H1 (cell line): Measurements from ENCODE around the gene MCUR1. TPM values are rescaled to one million over a fixed set of nuclear protein-coding genes. Genes with fewer than 3 reads are reported as not detected.
A peak's percentile ranks its signal among the peaks of the same experiment; 100 is the strongest.

Experiments used
- ASH2L ChIP-seq: fragments of 200-600, 300-600 bp; sonication (generic); IDR thresholded peaks from one replicate; pipeline ENCODE4 v1.7.1; 2017; ENCODE audit warnings: low read length
- ATF3 ChIP-seq: IDR thresholded peaks from 2 replicates; pipeline ENCODE4 v1.6.1; 2011; ENCODE audit warnings: low read depth, mild to moderate bottlenecking, low read length; ENCODE audit not compliant: insufficient read depth
- BACH1 ChIP-seq: IDR thresholded peaks from 2 replicates; pipeline ENCODE4 v1.6.1; 2012; ENCODE audit warnings: low read length, improper control_type of control experiment
- BCL11A ChIP-seq, 2 experiments: IDR thresholded peaks; one replicate each; pipeline ENCODE4 v1.6.1; 2011; ENCODE audit warnings: low read depth in 2 of 2, low read length in 2 of 2, mild to moderate bottlenecking in 2 of 2
- CBX5 ChIP-seq: fragments of 300-800, 300-1000 bp; sonication (generic); IDR thresholded peaks from 2 replicates; pipeline ENCODE4 v1.7.1; 2016; ENCODE audit warnings: antibody characterized with exemption, low read length, low read depth
- CEBPB ChIP-seq: IDR thresholded peaks from 2 replicates; pipeline ENCODE4 v1.6.1; 2012; ENCODE audit warnings: low read depth, low read length
- CHD7 ChIP-seq: fragments of 300-600 bp; sonication (generic); IDR thresholded peaks from 2 replicates; pipeline ENCODE4 v1.7.1; 2012; ENCODE audit warnings: low read length, moderate library complexity, mild to moderate bottlenecking, inconsistent platforms; ENCODE audit not compliant: insufficient replicate concordance
- CREB1 ChIP-seq: IDR thresholded peaks from 2 replicates; pipeline ENCODE4 v1.6.1; 2012; ENCODE audit warnings: inconsistent platforms
- POLR2A ChIP-seq, 2 experiments: IDR thresholded peaks; 1 replicate in 1 of 2; 2 replicates in 1 of 2; pipeline ENCODE4 v1.6.1; 2011; ENCODE audit warnings: low read depth in 2 of 2, low read length in 2 of 2, mild to moderate bottlenecking in 2 of 2; ENCODE audit errors: control extremely low read depth in 1 of 2
- SP1 ChIP-seq: IDR thresholded peaks from 2 replicates; pipeline ENCODE4 v1.6.1; 2011; ENCODE audit warnings: low read depth, low read length
- TEAD4 ChIP-seq: IDR thresholded peaks from 2 replicates; pipeline ENCODE4 v1.6.1; 2012; ENCODE audit warnings: low read depth, low read length, inconsistent platforms, mixed read lengths
- polyA plus RNA-seq, 7 experiments: library from polyadenylated mRNA; depleted of rRNA in 3 of 7; stranded (reverse) in 5 of 7; unstranded in 2 of 7; fragments of >200 nt in 5 of 7; fragments of 200-250 nt in 2 of 7; gene quantifications; 1 replicate in 5 of 7; 2 replicates in 1 of 7; 4 replicates in 1 of 7; pipeline versions ENCODE4 v1.2.1 to v1.2.3, GENCODE V29; 2011 to 2013; ENCODE audit warnings: missing spikeins in 2 of 7, mixed read lengths in 2 of 7
- total RNA-seq: library from RNA; stranded (reverse); fragmentation: NEBNext Ultra II Directional; extraction: Animal tissue kit (Norgen Biotek cat#: 25700); gene quantifications from 2 replicates; pipeline ENCODE4 v1.2.1, GENCODE V29; 2021

MCUR1 gene
- total and polyA plus RNA-seq, 2 of the 8 experiments (the other 6 are each of a cell fraction or from before 2014, with no cell fraction given), result 9.6 to 37.3 TPM

GRCh38 chr6:13814176-13814937 is at the start of gene MCUR1 (continued):
- TF ChIP-seq CREB1 (peak; percentile 46; the same call in 1 of the 2 replicates), CBX5 (no peak), POLR2A (IDR thresholded peaks at IDR 0.05; ENCODE audit: control extremely low read depth in 1 of 2, low read depth in 2 of 2, low read length in 2 of 2) (peak in 1 of 2 experiments; percentile 59; a peak in 2 of 3 replicates), TEAD4 (no peak), CHD7 (no peak), SP1 (no peak), ASH2L (peak; percentile 68), BCL11A (IDR thresholded peaks at IDR 0.05; ENCODE audit: low read depth in 2 of 2, low read length in 2 of 2) (no peak), BACH1 (no peak), CEBPB (no peak), ATF3 (peak; percentile 55; the same call in 1 of the 2 replicates)
